HepG2 (cell line): ENCODE data around the gene PPFIA3. TPM values are rescaled to one million over a fixed set of nuclear protein-coding genes. Genes with fewer than 3 reads are reported as not detected.

Experiments
- AFF4 ChIP-seq: sonication (generic); formaldehyde crosslinking; IDR thresholded peaks from 2 replicates; pipeline ENCODE4 v1.4.0; 2020; ENCODE audit warnings: missing genetic modification reagents
- AKAP8 ChIP-seq: sonication (generic); formaldehyde crosslinking; IDR thresholded peaks from 2 replicates; pipeline ENCODE4 v1.5.1; 2020; ENCODE audit warnings: mild to moderate bottlenecking, missing genetic modification reagents
- ATAD3A ChIP-seq: sonication (generic); formaldehyde crosslinking; IDR thresholded peaks from 2 replicates; pipeline ENCODE4 v1.4.0; 2020; ENCODE audit warnings: missing genetic modification reagents
- FUBP1 ChIP-seq: sonication (generic); formaldehyde crosslinking; IDR thresholded peaks from 2 replicates; pipeline ENCODE4 v1.5.1; 2020; ENCODE audit warnings: missing genetic modification reagents, mild to moderate bottlenecking, borderline replicate concordance
- NCOA1 ChIP-seq: sonication (generic); formaldehyde crosslinking; IDR thresholded peaks from 2 replicates; pipeline ENCODE4 v1.9.0; 2021; ENCODE audit warnings: missing genetic modification reagents
- NFYC ChIP-seq: IDR thresholded peaks from 2 replicates; pipeline ENCODE4 v1.6.1; 2016; ENCODE audit warnings: missing genetic modification reagents, missing compliant biosample characterization
- RCOR2 ChIP-seq: IDR thresholded peaks from 2 replicates; pipeline ENCODE4 v1.6.1; 2016; ENCODE audit warnings: missing biosample characterization, missing genetic modification reagents
- SPEN ChIP-seq: sonication (generic); formaldehyde crosslinking; IDR thresholded peaks from 2 replicates; pipeline ENCODE4 v1.5.1; 2020; ENCODE audit warnings: low read depth, mild to moderate bottlenecking, missing genetic modification reagents
- SUZ12 ChIP-seq: fragments of 150-350 bp; IDR thresholded peaks from 2 replicates; pipeline ENCODE4 v1.6.1; 2014; ENCODE audit warnings: low read depth, low read length
- ZBTB44 ChIP-seq: sonication (generic); formaldehyde crosslinking; IDR thresholded peaks from 2 replicates; pipeline ENCODE4 v1.4.0; 2020; ENCODE audit warnings: missing genetic modification reagents
- ZMAT3 ChIP-seq: sonication (generic); formaldehyde crosslinking; conservative IDR thresholded peaks from 2 replicates; pipeline ENCODE4 v1.7.0; 2021; ENCODE audit warnings: missing genetic modification reagents
- ZNF572 ChIP-seq: sonication (generic); formaldehyde crosslinking; IDR thresholded peaks from 2 replicates; pipeline ENCODE4 v1.5.1; 2020; ENCODE audit warnings: mild to moderate bottlenecking, missing genetic modification reagents
- ZNF772 ChIP-seq: sonication (generic); formaldehyde crosslinking; IDR thresholded peaks from 2 replicates; pipeline ENCODE4 v1.5.0; 2020; ENCODE audit warnings: mild to moderate bottlenecking, missing genetic modification reagents
- polyA plus RNA-seq, 8 experiments: library from polyadenylated mRNA; depleted of rRNA in 3 of 8; stranded (reverse) in 7 of 8; unstranded in 1 of 8; fragments of >200 nt; fragmentation: Illumina TruSeq in 4 of 8; extraction: Trizol in 4 of 8; gene quantifications; 2 replicates each; pipeline versions ENCODE4 v1.2.1 to v1.2.3, GENCODE V29; 2011 to 2016; ENCODE audit warnings: low read depth in 4 of 8, missing spikeins in 1 of 8, mixed read lengths in 1 of 8; ENCODE audit not compliant: insufficient read depth in 1 of 8
- total RNA-seq, 5 experiments: library from RNA; depleted of rRNA; stranded (reverse); fragments of >200 nt; fragmentation: Illumina TruSeq; extraction: Trizol; gene quantifications; 2 replicates each; pipeline ENCODE4 v1.2.3, GENCODE V29; 2016; ENCODE audit warnings: low read depth in 1 of 5
- TF ChIP-seq, protein P1 (sequence below): sonication (generic); IDR thresholded peaks from 2 replicates; pipeline ENCODE4 v1.6.1; 2016; ENCODE audit warnings: low read depth, borderline replicate concordance
- TF ChIP-seq, protein P2 (sequence below): sonication (generic); formaldehyde crosslinking; IDR thresholded peaks from 2 replicates; pipeline ENCODE4 v1.5.0; 2020; ENCODE audit warnings: mild to moderate bottlenecking, missing genetic modification reagents
- TF ChIP-seq, protein P3 (sequence below): sonication (generic); formaldehyde crosslinking; IDR thresholded peaks from 2 replicates; pipeline ENCODE4 v1.4.0; 2020; ENCODE audit warnings: missing genetic modification reagents

PPFIA3 gene
- total and polyA plus RNA-seq, 2 of the 13 experiments (the other 11 are each of a cell fraction or from before 2014, with no cell fraction given) = 6.7 to 8.6 TPM

DNA sequence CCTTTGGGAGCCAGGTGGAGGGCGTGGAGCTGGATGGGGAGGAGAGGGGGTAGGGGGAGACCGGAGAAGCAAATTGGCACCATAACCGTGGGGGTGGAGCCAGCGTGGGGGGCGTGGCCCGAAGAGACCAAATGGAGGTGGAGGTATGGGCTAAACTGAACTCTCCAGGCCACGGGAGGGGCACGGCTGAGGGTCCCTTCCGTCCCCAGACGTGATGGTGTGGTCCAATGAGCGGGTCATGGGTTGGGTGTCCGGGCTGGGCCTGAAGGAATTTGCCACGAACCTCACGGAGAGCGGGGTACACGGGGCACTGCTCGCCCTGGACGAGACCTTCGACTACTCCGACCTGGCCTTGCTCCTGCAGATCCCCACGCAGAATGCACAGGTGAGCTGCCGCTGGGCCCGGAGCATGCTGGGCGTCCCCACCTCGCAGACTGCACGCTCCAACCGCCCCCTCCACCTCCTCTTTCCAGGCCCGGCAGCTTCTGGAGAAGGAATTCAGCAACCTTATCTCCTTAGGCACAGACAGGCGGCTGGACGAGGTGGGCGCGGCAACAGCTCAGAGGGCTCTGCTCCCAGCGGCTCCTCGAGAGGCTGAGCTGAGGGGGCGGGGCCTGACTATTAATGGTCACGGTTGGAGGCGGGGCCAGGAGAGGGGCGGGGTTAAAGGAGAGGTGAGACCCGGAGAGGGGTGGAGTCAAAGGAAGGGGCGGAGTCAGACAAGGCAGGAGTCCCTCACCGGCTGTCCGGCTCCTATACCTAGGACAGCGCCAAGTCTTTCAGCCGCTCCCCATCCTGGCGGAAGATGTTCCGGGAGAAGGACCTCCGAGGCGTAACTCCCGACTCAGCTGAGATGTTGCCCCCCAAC, 29.7 kb downstream of the PPFIA3 start (continued):
- TF ChIP-seq, protein P1, sequence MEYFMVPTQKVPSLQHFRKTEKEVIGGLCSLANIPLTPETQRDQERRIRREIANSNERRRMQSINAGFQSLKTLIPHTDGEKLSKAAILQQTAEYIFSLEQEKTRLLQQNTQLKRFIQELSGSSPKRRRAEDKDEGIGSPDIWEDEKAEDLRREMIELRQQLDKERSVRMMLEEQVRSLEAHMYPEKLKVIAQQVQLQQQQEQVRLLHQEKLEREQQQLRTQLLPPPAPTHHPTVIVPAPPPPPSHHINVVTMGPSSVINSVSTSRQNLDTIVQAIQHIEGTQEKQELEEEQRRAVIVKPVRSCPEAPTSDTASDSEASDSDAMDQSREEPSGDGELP = no peak
- TF ChIP-seq ZMAT3 (no peak; the same call in 1 of the 2 replicates), SUZ12 (no peak), RCOR2 (CRISPR knock-in tag) (no peak), ATAD3A (CRISPR knock-in tag) (no peak), AKAP8 (CRISPR knock-in tag) (no peak), SPEN (CRISPR knock-in tag) (no peak), NFYC (CRISPR knock-in tag) (no peak), ZNF572 (CRISPR knock-in tag) (0 out of 2 replicates have a peak, but pooled peaks have one; percentile 43), ZNF772 (no peak), FUBP1 (no peak), AFF4 (no peak), NCOA1 (CRISPR knock-in tag) (no peak), ZBTB44 (CRISPR knock-in tag) (no peak)
- TF ChIP-seq, protein P2, sequence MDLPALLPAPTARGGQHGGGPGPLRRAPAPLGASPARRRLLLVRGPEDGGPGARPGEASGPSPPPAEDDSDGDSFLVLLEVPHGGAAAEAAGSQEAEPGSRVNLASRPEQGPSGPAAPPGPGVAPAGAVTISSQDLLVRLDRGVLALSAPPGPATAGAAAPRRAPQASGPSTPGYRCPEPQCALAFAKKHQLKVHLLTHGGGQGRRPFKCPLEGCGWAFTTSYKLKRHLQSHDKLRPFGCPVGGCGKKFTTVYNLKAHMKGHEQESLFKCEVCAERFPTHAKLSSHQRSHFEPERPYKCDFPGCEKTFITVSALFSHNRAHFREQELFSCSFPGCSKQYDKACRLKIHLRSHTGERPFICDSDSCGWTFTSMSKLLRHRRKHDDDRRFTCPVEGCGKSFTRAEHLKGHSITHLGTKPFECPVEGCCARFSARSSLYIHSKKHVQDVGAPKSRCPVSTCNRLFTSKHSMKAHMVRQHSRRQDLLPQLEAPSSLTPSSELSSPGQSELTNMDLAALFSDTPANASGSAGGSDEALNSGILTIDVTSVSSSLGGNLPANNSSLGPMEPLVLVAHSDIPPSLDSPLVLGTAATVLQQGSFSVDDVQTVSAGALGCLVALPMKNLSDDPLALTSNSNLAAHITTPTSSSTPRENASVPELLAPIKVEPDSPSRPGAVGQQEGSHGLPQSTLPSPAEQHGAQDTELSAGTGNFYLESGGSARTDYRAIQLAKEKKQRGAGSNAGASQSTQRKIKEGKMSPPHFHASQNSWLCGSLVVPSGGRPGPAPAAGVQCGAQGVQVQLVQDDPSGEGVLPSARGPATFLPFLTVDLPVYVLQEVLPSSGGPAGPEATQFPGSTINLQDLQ (CRISPR knock-in tag) = no peak
- TF ChIP-seq, protein P3, sequence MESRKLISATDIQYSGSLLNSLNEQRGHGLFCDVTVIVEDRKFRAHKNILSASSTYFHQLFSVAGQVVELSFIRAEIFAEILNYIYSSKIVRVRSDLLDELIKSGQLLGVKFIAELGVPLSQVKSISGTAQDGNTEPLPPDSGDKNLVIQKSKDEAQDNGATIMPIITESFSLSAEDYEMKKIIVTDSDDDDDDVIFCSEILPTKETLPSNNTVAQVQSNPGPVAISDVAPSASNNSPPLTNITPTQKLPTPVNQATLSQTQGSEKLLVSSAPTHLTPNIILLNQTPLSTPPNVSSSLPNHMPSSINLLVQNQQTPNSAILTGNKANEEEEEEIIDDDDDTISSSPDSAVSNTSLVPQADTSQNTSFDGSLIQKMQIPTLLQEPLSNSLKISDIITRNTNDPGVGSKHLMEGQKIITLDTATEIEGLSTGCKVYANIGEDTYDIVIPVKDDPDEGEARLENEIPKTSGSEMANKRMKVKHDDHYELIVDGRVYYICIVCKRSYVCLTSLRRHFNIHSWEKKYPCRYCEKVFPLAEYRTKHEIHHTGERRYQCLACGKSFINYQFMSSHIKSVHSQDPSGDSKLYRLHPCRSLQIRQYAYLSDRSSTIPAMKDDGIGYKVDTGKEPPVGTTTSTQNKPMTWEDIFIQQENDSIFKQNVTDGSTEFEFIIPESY (CRISPR knock-in tag) = no peak
